Measurements from ENCODE around the gene LRRC26.
"Not testable (repeated sequence)": the region's sequence is repeated elsewhere in the genome, so short reads cannot be mapped to it uniquely, and the experiment has no call there.

The LRRC26 gene

DNA sequence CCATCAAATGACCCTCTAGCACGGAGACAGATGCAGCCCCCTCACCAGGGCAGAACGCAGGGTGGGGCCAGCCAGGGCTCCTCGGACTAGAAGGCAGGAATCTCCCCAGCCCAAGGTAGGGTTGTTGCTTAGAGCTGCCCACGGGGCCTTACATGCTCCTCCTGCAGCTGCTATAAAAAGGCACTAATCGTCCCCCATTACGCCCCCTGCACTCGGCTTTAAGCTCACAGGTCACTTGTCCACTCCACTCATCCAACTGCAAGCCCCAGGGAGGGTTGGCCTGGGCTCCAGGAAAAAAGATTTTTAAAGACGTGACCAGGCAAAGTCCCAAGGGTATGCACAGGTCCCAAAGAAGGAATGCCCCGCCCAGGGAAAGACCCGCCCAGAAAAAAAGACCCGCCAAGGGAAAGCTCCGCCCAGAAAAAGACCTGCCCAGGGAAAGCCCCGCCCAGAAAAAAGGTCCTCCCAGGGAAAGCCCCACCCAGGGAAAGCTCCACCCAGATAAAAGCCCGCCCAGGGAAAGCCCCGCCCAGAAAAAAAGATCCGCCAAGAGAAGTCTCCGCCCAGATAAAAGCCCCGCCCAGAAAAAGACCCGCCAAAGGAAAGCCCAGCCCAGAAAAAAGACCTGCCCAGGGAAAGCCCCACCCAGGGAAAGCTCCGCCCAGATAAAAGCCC, 19.8 kb downstream of the LRRC26 start:
- FAIRE-seq: no peak

DNA sequence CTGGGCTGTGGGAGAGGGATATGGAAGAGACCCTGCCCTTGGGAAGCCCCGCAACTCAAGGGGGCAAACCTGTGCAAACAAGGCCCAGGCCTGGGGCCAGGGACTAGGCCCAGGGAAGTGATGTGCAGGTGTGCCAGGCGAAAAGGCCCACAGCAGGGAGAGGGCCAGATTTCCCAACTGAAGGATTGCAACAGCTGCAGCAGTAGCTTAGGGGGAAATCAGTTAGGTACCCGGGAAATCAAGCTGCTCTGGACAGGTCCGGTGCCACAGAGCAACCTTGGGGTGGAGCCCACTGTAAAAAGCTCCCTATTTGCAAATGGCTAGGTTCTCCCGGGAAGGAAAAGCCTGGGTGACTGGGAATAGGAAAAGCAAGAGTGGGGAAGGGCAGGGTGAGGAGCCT, 20.5 kb downstream of the LRRC26 start:
- no peak for FAIRE-seq

DNA sequence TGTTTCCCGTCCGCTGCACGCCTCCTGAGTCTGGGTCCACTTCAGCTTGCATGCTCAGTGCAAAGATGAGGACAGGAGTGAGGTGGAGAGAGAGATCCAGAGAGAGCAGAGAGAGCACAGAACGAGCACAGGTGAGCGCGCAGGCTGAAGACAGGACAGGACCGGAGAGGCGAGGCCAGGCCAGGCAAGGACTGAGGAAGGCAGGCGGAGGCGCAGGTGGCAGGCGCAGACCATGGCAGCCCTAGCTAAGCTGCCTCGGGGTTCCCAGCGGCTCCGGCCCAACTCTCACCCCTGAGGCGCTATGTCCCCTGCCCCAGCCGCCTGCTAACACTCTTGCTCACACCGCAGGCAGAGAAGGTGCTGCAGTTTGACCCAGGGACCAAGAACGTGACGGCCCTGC, 21.2 kb downstream of the LRRC26 start:
- no peak for FAIRE-seq

DNA sequence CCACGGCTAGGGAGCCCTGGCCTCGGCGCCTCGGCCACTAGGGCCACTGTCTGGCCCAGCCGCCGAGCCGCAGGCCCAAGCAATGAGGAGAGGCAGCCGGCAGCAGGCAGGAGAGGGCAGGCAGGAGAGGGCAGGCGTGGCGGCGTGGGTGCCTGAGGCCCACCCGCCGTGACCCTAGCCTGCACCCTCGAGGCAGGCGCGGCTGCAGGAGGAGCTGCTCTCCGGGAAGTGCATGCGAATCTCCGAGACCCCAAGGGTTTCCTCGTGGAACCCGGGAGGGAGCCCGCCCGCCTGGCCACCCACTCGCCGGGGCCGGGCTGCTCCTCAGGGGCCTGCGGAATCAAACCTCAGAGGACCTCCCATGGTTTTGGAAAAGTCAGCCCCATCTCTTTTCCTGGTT, 21.6 kb downstream of the LRRC26 start:
- FAIRE-seq: no peak

DNA sequence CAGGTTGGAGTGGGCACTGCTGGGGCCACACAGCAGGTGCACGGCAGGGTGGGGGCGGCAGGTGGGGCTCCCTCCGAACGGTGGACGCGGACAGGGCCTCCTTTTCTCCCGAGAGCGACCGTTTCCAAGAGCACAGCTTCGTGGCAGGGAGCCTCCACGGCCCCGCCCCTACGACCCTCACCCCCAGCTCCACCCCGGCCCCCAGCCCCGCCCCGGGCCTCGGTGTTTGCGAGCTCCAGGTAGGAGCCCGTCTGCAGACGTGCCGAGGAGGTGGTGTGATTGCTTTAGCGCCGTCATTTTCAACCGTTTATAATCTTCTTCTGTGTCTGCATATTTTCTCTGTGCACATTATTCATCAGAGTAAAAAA, 22.1 kb downstream of the LRRC26 start:
- FAIRE-seq: no peak

DNA sequence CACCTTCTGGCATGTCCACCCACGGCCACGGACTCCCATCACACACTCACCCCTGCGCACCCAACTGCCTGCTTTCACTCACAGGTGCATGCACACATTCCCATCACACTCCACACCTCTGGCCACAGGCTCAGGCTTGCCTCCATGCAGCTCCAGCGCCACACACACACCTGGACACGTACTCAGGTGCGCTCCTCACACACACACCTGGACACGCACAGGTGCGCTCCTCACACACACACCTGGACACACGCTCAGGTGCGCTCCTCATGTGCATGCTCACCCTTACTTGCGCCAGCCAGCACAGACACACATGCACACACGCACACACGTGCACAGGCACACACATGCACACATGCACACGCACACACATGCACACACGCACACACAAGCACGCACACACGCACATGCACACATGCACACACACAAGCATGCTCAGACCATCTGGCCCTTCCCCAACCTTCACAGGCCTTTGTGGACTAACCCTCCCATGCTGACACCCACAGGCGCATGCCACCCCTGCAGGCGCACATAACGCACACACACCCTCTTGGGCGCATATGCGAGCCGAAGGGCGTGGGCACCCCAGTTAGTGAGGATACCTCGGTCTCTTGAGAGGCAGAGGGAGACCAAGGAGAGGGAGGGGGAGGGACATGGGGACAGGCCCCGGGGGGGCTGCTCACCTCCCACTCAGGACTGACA, 22.6 kb downstream of the LRRC26 start:
- no peak for FAIRE-seq

DNA sequence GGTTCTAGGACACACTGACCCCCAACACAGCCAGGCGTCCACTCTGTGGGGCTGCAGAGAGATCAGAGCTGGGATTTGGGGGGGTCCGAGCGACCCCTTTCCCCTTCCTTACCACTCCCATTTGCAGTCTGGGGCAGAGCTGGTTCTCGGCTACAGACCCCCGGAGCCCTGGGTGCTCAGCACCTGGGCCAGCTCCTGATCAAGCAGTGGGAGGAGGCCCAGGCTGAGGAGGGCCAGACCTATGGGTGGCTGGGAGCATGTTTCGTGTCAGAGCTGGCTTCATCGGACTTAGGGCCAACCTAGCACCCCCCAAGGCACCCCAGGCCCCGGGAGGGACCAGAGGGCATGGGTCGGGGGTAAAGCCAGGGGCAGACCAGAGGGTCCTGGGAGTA, 23.3 kb downstream of the LRRC26 start:
- no peak for FAIRE-seq

DNA sequence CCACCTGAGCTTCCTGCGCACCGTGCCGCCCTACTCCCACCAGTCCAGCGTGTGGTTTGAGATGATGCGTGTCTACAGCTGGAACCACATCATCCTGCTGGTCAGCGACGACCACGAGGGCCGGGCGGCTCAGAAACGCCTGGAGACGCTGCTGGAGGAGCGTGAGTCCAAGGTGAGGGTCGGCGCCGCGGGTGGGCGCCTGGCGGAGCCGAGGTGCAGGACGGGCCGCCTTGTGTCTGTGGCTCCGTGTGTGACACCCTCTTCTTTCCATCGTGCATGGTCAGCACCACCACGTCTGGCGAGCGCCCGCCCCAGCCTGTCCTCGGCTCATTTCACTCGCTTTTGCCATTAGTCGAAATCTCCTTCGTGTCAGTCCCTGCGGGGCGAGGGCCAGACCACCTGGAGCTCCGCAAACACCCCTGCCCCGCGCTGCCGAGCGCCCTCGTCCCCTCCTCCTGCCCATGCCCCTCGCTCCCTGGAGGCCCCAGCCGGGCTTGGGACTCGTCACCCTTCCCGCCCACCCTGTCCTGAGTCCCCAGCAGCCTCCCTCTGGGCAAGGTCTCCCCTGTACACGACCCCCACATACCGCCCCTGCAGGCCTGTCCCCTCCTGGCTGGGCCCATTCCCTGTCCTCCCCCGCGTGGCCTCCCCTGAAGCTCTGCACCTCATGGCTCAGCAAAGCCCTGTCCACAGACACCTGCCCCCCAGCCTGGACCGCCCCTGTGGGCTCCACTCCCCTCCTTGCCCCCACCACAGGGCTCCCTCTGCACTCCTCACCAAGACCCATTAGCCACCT, 23.9 kb downstream of the LRRC26 start:
- FAIRE-seq: no peak

DNA sequence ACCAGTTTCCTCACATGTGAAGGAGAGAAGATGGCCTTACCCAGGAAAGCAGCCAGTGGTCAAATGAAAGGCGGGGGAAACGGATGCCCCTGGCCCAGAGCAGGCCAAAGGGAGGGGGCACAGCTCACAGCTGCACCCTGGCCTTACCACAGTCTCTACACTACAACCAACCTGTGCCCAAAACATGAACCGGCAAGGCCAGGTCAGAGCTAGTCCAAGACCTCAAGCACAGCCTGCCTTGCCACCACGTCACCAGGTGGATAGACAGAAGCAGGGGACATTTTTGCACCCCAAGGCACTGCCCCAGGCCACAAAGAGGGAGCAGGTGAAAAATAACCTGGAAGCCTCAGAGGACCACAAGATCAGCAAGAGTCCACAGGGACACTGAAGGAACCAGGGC, 26.4 kb downstream of the LRRC26 start:
- no peak for FAIRE-seq

DNA sequence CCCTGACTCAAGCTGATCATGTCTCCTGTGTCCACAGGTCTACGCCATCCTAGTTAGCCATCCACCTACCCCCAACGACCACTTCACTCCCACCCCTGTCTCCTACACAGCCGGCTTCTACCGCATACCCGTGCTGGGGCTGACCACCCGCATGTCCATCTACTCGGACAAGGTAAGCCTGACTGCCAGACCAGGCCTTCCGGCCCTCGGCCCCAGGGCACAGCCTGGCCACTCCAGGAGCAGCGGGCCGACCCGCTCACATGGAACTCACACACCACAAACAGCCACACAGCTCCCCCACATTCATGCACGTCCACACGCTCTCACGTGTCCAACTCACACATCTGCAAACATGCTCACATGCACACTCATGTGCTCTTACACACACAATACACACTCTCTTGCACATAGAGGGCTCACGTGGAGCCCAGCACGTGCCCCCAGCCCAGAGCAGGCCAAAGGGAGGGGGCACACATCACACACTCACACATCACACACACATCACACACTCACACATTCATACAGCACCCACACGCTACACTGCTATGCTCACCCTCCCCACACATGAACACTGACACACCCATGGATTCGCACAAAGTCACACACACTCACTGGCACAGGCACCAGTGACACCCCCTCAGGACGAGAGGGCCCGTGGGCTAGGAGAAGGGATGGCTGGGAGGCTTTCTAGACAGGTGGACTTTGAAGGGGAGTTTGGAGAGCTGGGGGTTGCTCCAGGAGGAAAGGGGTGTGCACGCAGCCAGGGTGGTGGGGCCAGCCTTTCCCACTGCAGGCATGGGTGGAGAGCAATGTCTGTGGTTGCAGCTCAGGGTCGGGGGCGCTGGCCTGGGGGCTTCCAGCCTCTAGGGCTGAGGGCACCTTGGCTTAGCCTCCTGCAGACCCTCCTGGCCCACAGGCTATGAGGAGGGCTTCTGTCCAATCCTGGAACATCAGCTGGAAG, 27.6 kb downstream of the LRRC26 start:
- FAIRE-seq: no peak

DNA sequence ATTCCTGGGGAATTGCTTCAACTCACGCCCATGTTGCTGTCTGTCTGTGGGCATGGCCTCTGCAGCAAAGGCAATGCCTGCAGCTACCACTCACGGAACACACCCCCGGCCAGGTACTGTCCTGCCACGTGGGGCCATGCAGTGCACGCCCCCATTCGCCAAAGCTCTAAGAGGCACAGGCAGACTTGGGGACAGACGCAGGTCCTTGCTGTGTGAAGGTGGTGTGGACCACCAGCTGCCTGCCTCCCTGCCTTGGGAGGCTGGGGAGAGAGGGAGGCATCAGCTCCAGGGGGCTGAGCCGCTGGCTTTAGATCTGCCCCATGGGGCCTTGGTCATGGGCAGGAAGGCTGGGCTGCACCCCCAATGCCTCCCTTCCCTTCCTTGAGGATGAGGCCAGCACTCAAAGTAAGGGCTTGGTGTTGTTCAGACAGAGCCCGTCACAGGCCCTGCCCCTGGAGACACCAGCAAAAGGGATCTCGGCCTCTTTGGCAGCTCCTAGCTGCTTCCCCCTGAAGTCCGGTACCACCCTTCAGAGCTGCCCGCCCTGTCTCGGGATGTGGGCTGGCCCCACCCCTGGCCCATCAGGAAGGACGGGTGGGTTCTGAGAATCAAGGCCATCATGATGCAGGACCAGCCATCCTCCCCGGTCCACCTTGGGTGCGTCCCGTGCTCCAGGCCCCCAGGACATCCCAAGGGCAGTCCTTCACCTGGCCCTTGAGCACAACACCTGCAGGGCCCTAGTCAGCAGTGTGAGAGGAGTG, 28.6 kb downstream of the LRRC26 start:
- FAIRE-seq: no peak

DNA sequence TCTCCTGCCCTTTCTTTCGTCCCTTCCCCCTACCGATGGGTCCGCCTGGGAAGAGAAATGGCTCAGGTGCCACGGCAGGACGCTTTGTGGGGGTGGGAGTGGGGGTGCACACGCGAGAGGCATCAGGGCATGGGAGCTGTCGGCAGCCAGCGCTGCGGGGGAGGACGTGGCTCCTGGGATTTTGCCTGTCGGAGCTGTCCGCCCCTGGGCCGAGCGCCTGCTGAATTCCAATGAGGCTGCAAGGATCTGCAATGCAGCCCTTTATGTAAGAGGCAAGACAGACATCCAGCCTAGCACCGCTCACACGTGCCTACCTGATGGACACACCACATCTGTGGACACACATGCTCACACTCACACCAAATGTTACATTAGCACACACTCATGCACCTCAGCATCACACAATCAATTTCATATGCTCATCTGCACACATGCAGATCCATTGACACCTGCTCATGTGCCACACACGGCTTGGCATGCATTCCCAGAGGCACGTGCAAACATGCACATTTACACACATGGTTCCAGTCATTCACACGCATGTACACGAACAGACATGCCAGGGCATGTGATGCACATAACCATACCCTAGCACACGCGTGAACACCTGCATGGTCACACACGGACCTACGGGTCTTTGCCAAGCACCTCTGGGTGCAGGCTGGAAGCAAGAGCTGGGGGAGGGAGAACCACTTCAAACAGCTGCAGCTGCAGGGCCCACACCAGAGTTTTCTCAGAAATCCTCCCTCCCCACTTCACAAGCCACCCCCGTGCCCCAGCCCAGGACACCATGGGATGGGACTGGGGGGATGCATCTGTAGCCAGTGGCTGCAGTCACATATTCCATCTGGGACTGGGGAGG, 29.5 kb downstream of the LRRC26 start:
- FAIRE-seq: no peak

DNA sequence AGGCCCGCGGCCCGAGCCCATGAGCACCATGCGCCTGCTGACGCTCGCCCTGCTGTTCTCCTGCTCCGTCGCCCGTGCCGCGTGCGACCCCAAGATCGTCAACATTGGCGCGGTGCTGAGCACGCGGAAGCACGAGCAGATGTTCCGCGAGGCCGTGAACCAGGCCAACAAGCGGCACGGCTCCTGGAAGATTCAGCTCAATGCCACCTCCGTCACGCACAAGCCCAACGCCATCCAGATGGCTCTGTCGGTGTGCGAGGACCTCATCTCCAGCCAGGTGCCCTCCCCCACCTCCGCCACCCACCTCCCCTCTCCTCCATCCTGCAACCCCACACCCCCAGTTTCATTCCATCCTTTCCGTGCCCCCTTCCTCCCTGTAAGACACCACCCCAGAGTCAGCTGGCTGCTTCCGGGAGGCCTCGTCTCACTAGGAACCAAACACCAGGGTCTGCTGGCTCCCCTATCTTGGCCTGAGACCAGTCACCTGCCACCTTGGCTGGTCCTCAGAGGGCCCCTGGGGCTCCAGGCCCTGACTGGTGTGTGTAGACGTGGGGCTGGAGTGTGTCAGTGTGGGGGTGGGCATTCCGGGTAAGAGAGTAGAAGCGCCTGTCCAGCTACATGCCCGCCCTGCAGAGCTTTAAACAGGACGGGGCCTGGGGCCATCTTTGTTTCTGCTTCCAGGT, 30.2 kb downstream of the LRRC26 start:
- FAIRE-seq: no peak

DNA sequence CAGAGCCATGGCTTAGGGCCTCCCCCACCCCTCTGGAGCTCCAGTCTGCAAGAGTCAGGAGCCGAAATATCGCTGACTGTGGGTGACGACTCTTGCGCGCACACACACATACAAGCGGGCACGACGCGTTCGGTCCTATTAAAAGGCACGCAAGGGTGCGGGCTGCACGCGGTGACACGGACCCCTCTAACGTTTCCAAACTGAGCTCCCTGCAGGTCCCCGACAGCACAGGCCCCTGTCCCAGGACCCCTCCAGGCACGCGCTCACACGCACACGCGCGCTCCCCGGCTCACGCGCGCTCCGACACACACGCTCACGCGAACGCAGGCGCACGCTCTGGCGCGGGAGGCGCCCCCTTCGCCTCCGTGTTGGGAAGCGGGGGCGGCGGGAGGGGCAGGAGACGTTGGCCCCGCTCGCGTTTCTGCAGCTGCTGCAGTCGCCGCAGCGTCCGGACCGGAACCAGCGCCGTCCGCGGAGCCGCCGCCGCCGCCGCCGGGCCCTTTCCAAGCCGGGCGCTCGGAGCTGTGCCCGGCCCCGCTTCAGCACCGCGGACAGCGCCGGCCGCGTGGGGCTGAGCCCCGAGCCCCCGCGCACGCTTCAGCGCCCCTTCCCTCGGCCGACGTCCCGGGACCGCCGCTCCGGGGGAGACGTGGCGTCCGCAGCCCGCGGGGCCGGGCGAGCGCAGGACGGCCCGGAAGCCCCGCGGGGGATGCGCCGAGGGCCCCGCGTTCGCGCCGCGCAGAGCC, 31.0 kb downstream of the LRRC26 start, which contains the start of gene GRIN1:
GRIN1 (plus strand) TSS at position 433 of the 746 bp plus-strand sequence. CDS start 333 bp downstream, outside the sequence.
- FAIRE-seq: no peak

DNA sequence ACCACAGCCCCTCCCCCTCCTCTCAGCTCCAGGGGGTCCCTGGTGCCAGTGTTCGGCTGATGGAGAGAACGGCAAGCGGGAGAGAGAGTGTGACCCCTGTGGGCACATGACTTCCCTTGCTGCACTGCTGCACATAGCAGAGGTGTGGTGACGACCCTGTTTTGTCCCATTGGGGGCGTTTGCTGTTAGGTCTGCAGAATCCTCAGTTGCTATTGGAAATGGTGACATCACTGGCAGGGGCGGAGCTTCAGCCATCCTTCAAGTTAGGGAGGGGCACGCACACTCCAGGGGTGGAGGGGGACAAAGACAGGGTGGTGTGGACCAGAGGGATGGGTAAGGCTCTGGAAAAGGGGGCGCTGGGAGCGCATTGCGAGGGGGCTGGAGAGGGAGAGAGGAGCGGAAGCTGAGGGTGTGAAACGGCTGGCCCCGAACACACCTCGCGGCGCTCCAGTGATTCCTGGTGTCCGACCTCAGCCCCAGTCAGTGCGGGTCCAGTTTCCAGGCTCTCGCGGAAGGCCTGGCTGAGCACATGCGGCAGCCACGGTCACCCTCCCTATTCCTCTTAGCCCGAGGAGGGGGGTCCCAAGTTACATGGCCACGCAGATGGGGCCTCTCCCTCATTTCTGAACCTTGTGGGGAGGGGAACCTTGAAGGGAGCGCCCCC, 31.7 kb downstream of the LRRC26 start:
- no peak for FAIRE-seq

DNA sequence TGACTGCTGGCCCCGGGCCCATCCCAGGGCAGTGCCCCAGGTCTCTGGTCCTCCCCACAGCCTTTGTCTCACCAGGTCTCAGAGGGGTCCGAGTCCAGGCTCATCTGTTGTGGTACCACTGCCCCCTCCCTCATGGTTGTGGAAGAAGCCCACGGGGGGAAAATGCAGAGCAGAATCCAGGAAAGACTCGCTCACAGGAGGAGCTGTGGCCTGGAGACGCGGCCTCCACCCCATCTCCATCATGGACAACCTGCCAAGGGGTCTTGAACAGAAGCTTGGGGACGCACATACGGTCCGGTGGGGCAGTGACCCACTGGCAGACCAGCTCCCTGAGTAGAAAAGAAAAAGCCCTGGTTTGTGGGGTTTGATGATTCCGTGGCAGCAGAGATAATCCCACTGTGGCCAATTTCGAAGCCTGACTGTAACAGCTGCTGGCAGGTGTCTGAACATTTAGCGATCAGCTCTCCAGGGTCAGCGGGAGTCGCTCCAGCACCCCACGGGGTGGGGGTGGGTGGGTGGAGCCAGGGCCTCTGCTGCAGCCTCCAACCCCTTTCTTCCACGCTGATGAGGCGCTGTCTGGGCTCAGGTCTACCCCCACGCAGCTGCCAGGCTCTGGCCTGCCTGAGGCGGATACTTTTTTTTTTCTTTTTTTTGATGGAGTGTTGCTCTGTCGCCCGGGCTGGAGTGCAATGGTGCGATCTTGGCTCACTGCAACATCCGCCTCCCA, 32.8 kb downstream of the LRRC26 start:
- FAIRE-seq: no peak

DNA sequence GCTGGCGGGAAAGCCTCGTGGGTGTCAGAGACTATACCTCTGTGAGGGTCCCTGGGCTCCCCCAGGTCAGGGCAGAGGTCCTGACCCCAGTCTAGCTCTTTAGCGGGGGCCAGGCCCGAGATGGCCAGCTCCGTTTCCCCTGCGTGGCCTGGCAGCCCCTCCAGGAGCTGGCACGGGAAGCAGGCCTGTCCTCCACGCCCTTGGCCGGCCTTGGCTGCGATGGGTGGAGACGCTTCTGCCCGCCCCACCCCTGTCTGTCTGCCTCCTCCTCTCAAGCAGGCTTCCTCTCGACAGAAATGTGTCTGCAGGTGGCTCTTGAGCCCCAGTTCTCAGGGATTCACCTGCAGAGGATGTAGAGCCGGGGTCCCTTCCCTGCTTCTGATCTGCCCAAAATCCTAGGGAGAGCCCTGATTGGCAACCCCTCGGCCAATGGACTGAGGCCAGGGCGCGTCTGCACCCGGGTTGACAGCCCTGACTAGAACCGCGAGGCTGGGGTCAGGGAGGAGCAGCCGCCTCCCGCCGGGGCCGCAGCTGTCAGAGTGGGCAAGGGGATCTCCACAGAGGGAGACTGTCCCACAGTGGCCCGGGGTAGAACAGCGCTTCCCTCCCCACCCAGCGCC, 33.5 kb downstream of the LRRC26 start:
- no peak for FAIRE-seq

DNA sequence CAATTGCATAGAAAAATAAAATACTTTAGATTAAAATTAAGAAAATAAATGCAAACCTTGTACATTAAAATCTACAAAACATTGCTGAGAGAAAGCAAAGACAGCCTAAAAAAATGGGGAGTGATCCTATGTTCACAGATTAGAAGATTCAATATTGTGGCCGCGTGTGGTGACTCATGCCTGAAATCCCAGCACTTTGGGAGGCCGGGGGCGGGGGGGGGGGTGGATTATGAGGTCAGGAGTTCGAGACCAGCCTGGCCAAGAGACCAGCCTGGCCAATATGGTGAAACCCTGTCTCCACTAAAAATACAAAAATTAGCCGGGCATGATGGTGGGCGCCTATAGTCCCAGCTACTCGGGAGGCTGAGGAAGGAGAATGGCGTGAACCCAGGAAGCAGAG, 34.7 kb downstream of the LRRC26 start:
- FAIRE-seq: not testable (repeated sequence)
